NB4 (cell line): Measurements from ENCODE around the gene PDE6B.

ENCODE experiments used
- DNase-seq: peaks from one replicate; pipeline ENCODE4 v3.0.0; 2010; ENCODE audit warnings: low read depth
- H3K4me3 ChIP-seq: one replicate; pipeline ENCODE4 v1.5.1; 2011; ENCODE audit warnings: mild to moderate bottlenecking, low read depth, low read length, moderate library complexity
- MYC ChIP-seq: IDR thresholded peaks from 2 replicates; pipeline ENCODE4 v1.6.1; 2011; ENCODE audit warnings: low read depth, low read length
- POLR2A ChIP-seq: IDR thresholded peaks from 2 replicates; pipeline ENCODE4 v1.6.1; 2011; ENCODE audit warnings: mild to moderate bottlenecking; ENCODE audit not compliant: insufficient read length; ENCODE audit errors: extremely low read depth
- TF ChIP-seq, protein P1 (sequence below): IDR thresholded peaks from 2 replicates; pipeline ENCODE4 v1.6.1; 2011; ENCODE audit warnings: low read depth, low read length
- TF ChIP-seq, protein P2 (sequence below): IDR thresholded peaks from one replicate; pipeline ENCODE4 v1.5.1; 2012; ENCODE audit warnings: low read depth, low read length

PDE6B gene

DNA sequence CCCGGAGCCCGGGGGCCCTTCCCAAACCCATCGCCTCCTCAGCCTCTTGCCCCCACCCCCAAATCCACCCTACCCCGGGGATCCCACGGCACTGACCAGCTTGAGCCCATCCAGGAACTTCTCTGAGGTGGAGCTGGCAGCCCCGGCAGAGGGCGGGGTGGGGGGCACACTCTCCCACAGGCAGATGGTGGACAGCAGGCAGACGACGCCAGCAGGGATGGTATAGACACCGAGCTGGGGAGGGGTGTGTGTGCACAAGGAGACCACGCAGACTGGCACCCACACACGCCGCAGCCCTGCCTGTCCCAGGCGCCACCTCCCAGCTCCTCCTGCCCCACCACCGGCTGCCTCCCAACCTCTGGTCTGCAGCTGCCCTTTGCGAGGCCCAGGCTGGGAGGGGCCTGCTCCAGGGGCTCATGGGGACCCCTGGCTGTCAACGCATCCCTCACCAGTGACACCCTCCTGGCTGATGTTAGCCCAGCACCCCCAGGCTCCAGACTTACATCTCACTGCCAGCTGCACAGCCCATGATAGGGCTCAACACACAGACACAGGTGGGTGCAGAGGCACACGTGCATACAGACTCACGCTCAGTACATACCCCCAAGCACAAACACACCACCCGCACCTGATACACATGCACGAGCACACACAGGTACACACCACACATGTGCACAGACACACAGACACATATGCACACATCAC is 59.4 kb downstream of the PDE6B start:
- TF ChIP-seq, protein P1, sequence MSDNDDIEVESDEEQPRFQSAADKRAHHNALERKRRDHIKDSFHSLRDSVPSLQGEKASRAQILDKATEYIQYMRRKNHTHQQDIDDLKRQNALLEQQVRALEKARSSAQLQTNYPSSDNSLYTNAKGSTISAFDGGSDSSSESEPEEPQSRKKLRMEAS = no peak
- DNase-seq = no peak
- no peak overlapping the region for H3K4me3 ChIP-seq

DNA sequence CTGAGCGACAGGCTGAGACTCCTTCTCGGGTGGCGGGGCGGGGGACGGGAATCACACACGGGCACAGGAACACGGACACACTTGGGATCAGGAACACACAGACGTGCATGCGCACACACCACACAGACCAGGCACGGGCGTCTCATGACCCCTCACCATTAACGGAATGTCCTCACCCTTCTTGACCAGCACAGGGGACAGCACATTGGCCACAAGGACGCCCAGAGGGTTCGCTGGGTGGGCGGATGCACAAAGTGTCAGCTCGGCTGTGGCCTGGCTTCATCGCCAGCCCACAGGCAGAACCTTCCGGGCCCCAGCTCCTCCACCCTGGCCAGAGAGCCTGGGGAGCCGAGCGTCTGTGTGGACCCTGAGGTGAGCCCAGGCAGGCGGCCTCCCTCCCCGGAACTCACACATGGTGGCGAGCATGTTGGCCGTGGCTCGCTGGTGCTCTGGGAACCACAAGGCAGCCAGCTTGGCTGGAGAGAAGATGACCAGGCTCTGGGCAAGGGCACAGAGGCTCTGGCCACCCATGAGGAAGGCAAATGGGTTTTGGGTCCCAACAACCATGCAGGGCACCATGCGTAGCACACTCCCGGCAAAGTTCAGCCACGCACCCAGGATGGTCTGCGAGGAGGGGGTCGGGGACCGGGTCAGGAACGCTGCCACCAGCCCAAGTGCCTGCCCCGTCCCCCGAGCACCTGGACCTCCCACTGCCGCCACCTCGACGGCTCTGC is 60.5 kb downstream of the PDE6B start:
- no peak for DNase-seq
- H3K4me3 ChIP-seq = no peak overlapping the region
- TF ChIP-seq POLR2A (no peak), MYC (no peak)
- TF ChIP-seq, protein P2, sequence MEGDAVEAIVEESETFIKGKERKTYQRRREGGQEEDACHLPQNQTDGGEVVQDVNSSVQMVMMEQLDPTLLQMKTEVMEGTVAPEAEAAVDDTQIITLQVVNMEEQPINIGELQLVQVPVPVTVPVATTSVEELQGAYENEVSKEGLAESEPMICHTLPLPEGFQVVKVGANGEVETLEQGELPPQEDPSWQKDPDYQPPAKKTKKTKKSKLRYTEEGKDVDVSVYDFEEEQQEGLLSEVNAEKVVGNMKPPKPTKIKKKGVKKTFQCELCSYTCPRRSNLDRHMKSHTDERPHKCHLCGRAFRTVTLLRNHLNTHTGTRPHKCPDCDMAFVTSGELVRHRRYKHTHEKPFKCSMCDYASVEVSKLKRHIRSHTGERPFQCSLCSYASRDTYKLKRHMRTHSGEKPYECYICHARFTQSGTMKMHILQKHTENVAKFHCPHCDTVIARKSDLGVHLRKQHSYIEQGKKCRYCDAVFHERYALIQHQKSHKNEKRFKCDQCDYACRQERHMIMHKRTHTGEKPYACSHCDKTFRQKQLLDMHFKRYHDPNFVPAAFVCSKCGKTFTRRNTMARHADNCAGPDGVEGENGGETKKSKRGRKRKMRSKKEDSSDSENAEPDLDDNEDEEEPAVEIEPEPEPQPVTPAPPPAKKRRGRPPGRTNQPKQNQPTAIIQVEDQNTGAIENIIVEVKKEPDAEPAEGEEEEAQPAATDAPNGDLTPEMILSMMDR = no peak
- TF ChIP-seq, protein P1 = no peak

DNA sequence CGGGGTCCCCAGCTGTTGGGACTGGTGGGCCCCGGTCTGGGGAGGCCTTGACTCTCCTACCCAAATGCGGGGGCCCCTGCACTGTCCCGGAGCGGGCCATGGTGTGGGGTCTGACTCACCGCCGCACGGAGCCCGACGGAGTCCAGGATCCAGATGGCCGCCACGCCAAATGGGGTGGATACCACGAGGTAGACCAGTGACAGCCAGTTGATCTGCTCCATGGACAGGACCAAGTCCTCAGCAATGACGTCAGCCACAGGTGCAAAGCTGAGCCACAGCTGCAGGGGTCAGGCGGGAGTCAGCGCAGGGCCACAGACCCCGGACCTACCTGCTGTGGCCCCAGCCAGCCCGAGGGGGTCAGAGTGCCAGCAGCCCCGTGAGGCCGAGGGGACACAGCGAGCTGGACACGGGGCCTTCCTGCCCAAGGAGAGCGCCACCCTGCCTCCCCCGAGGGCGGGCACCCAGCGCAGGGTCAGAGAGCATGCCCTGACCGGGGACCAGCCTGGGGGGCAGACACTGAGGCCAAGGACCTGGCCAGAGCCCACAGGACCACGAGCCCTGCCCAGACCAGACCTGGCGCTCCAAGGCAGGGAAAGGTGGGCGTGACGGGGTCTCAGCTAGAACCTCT is 61.2 kb downstream of the PDE6B start:
- no peak for DNase-seq
- TF ChIP-seq MYC (no peak), POLR2A (no peak)
- TF ChIP-seq, protein P1 = no peak
- TF ChIP-seq, protein P2 = no peak
- H3K4me3 ChIP-seq = no peak overlapping the region

DNA sequence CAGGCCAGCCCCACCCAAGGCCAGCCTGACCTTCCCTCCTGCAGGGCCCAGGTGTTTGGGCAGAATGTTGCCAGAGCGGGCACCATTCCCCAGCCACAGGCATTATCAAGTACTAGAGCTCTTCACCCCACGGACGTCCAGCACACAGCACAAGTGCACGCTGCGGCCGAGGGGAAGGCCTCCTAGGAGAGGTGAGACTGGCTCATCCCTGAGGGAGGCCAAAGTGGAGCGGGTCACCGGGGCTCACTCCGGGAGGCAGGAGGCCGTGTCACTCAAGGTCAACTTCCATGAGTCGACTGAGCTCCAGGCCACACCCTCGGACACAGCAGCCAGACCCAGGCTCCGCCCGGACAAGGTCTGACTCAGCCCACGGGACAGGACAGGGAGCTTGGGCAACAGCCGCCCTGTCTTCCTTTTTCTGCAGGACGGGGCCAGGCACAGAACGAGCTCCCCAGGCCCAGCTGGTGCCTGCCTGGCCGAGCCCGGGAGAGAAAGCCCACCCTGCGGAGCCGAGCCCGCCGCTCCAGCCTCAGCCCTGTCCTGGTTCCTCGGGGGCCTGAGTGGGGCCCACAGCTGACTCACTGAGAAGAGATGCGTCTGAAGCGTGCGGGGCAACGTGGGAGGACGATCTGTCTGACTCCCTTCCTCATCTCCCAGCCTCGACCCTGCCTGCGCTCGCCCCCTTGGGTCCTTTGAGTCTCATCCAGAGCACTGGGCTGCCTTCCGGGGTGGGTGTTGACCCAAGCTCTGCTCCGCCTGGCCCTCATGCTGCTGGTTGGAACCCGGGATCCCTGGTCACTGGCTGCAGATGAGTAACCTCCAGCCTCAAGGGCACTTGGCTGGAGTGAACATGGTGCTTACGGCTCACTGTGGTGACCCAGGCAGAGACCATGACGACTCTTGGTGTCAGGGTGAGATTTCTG is 61.9 kb downstream of the PDE6B start:
- TF ChIP-seq MYC (peak; percentile 42; the same call in 1 of the 2 replicates), POLR2A (peak; percentile 69)
- TF ChIP-seq, protein P1 = peak; percentile 57; the same call in 1 of the 2 replicates
- TF ChIP-seq, protein P2 = no peak
- DNase-seq = peak; percentile 96
- H3K4me3 ChIP-seq = peak overlapping the region; percentile 39

DNA sequence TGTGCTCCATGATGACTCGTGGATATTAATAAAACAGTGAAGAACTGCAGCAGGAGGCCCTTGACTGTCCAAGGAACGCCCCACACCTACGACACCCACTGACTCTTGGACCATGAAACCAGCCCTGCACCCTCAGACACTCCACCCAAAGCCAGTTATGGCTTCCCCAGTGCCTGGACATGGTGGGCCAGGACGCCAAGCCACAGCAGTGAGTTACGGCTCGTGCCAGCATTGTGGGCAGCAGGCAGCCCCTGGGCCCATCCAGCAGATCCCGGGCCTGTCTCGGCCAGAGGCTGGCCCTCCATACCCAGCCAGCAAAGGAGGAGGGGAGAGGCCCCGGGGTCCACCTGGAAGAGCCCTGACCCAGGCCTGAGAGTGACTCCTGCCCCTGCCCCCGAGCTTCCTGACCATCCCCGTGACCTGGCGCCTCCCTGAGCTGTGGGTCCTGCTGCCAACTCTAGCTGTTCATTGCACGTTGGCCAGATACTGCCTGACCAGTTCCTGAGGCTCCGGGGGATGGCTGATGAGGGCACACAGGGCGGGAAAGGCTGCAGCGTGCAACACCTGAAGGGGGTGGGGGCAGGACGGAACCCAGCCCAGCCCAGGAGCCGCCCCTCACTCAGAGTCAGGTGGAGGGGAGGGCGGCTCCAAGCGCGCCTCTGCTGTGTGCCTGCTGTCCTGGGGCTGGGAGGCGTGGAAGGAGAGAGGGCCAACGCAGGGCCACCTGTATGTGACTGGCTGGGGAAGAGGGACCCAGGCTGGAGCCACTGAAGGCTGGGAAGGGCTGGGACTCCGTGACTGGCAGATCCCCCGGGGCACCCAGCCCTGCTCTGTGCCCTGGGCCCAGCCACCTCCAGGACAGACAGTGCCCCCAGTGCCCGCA is 62.8 kb downstream of the PDE6B start:
- DNase-seq = no peak
- TF ChIP-seq, protein P2 = no peak
- no peak for TF ChIP-seq POLR2A
- TF ChIP-seq MYC = no peak
- TF ChIP-seq, protein P1 = no peak
- H3K4me3 ChIP-seq = no peak overlapping the region
